SHP77 (cell line): ENCODE results near the gene SLC40A1.

Source experiments
- DNase-seq, 2 experiments: peaks; one replicate each; lab custom pipeline; 2025; lab: John Stamatoyannopoulos, UW

SLC40A1 gene

GRCh38 chr2:189599245-189599644 is 18.7 kb upstream of the SLC40A1 start:
- no peak for DNase-seq

DNA sequence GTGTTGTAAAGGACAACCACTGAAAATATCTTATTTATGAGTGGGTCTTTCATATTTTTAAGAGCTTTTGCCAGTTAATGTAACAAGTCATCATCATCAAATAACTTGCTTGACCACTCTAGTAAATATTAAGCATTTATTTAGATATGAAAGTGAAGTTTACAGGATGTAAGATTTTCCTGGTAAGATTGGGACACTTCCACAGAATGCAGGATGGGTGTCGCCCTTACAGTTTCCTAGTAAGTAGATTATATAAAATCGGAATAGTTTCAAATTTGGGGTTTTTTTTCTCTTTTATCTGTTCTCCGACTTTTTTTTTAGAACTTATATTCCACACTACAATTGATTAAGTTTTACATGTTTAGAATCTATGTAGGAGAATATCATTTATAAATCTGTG is 14.8 kb upstream of the SLC40A1 start:
- no peak for DNase-seq

DNA sequence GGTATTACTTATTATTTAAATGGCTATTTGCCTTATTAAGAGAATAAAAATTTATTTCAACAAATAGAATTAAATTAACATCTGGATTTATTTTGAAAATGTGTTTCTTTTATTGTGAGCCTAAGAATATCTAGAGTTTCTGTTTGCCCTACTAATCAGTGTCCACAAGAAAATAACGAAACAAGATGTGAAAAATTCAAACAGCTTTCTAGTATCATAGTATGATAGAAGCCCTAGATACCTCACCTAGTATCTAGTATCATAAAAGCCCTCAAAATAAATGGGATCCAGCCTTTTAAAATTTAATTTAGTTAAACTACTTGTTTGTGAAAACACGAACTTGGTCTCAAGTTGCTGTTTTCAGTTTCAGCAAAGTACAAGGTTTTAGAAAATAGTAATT is 13.7 kb upstream of the SLC40A1 start:
- no peak for DNase-seq

DNA sequence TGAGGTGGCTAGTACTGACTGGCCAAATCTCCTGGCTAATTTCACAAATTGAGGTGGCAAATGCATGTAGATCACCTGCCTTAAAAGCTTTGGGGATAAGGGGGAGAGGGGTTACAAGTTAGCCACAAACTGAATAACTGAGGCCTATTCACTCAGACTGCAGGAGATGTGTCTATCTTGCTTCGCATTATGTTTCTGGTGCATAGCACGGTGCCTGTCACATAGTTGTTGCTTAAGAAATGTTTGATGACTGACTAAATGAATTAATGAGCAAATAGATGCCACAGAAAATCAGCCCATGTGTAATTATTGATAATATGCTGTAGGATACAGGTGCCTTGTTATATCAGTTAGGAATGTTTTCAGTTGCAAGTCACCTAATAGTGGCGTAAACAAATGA is 12.5 kb upstream of the SLC40A1 start:
- DNase-seq = no peak

- no peak for DNase-seq
These were observed 11.9 kb upstream of the SLC40A1 start for GRCh38 chr2:189592353-189592984.

DNA sequence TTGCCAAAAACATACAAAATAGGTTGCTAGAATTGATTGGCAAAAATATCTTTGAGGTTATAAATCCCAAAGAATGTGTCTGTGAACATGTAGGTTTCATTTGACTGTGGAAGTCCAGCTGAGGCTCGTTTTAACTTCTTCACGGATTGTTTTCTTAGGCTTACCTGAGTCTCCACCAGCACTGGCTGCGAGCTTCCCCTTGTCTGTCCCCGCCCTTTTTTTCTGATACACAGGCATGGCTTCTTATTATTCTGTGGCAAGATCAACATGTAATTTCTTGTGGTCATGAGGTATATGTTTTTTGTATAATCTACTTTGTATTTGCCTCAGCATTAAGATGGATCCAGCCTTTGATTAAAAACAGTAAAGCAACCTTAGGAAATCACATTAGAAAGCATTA is 7.2 kb upstream of the SLC40A1 start:
- no peak for DNase-seq

DNA sequence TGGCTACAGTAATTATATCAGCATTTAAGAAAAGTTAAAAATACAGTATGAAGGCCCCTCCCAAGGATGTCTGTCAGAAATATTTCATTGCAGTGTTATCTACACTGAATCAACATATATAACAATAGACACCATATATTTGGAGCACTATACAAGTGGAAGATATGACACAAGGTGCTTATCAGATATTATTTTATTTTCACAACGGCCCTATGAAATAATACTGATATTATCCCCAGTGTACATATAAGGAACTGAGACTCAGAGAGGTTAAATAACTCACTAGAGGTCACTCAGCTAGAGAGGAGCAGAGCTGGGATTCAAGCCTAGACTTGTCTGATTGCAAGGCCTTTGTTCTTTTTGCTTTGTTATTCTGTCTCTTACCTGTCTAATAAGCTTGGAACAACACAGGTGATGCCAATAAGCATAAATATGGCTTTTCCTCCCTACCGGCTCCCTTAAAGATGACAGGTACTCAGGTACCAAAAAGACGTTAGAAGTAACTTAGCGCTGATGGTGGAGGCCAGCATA is 4.7 kb upstream of the SLC40A1 start:
- no peak for DNase-seq

DNA sequence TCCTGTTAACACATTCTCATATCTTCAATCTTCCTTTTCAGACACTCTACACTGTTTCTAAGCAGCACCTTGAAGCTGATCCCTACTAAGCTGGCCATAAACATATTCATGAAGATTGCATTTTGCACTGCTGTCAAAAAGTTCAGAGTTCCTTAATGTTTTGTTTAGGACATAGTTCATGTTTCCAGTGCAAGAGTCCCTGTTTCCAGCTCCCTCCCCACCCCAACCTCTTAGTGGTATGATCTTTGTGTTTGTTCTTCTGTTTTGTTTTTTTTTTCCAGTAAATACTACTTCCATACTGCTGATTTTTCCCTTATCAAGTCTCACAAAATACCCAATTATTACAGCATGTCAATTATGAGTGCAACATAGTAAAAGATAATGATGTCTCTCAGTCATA is 4.1 kb upstream of the SLC40A1 start:
- no peak for DNase-seq

DNA sequence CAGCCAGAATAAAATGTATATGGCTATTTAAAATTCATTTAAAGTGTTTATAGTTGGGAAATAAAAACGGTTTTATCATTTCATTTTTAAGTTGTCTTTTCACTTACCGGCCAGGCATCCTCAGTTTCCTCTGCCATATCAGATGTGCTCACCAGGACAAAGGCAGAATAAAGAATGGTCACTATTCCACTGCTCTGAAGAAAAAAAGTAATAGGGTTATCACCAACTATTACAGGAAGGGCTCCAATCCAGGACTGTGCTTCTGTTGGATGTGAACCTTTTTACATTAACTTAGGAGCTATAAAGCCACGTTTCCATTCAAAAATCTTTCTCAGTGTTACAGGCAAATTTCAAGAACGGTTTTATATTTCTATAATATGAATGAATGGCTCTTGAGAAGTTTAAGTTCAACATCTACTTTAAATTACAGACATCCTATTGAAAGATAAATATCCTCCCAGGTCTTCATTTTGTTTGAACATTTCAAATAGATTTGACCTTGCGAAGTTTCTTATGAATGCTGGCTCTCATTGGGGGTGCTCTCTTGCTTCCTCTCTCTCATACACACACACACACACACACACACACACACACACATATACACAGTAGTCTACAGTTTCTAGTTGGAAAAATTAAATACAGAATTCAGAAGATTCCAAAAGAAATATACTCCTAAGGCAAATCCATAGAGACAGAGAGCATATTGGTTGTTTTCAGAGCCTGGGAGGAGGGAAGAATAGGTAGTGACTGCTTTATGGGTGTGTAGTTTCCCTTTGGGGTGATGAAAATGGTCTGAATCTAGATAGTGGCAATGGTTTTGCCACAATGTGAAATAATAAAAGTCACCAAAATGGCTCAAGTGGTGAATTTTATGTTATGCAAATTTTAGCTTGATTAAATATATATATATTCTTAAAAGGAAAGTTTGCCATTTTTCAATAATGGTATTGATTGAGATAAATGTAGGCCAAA is 2.9 kb upstream of the SLC40A1 start:
- no peak for DNase-seq

- no peak for DNase-seq
These were observed 2.2 kb upstream of the SLC40A1 start for GRCh38 chr2:189582809-189583192.

DNA sequence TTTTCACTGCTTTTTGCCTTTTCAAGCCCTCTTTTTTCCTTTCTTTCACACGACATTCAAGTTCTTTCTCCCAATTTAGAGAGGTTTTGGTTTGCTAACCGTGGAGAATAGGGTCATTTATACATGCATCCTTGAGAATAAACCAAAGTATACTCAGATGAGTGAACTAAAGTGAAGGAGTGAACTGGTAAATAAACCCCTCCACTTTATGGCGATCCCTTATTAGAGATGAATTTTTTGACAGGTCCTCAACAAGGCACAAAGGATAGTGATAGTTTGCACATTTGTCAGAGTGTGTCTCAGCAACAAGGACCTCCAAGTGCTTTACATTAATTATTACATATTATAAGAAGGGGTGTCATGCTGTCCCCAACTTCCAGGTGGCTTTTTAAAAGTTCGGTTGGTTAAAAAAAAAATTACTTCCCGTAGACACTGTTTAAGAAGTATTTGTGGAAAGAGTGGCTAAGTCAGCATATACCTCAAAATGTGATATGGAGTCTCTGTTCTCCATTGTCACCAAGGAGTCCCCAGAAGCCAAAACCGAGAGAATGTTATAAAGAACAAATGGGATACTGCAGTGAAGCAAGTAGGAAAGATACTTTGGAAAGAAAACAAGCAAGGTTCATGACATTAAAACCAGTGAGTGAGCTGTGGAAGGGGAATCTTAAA is 1.7 kb upstream of the SLC40A1 start:
- DNase-seq = no peak

GRCh38 chr2:189581354-189582139 is 961 bp upstream of the SLC40A1 start:
- DNase-seq = no peak

DNA sequence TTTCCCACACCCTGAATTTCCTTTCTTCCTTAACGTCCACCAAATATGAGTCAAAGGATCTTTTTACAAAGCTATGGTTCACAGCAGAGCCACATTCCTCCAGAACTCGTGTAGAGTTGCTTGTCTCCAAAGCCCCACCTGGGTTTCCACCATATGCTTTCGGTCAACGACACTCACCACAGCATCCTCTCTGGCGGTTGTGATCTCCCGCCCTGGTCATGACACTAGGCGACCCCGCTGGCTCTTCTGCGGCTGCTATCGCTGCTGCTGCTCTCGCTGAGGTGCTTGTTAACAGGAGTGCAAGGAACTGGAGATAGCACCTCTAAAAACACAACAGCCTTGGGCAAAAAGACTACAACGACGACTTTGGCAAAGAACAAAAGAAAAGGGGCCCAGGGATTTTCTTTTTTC is 340 bp downstream of the SLC40A1 start:
- DNase-seq = peak; percentile 28 to 34

GRCh38 chr2:189579585-189580186 is 900 bp downstream of the SLC40A1 start:
- DNase-seq = no peak

DNA sequence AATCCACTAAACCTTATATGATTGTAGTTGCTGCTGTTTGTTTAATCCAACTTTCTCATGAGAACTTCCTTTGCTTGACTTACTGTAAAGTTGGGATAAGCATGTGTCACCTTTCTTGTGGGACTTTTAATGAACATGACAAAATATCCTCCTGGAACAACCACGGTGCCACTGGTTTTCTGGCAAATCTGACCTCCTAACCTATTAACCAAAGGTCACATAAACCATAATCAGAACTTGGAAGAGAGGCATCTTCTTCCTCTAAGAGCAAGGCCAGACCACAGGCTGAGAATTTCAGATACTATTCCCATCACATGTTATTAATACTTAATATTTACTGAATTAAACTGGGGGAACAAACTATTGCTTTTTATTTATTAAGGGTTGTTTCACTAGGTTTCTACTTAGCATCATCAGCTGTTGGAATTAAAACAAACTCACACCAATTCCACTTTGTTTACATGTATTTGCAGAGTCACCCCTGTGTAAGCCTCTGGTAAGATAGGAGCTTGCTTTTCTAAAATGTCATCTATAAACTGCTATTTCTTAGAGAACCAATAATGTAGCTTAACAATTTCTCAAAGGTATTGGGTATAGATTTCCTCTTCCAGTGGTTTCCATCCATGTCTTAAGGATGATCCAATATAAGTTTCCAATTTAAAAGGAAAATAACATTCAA is 2.2 kb downstream of the SLC40A1 start:
- DNase-seq = no peak

GRCh38 chr2:189577121-189577520 is 3.5 kb downstream of the SLC40A1 start:
- DNase-seq = no peak

DNA sequence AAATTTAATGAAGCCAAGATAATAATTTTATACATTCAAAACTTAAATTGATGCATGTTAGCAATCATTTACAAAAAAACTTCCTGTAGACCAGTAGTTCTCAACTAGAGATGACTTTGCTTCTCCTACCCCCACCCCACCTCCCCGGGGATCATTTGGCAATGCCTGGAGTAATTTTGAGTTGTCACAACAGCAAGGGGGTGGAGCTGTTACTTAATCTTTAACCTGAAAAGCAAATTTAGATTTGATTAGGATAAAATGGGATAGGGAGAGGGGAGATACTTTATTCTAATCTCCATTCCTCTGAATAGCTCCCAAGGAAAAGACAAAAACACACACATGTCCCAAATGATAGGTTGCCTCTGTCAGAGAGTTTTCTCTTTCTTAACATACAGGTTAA is 4.2 kb downstream of the SLC40A1 start:
- no peak for DNase-seq

GRCh38 chr2:189574793-189575475 is 5.7 kb downstream of the SLC40A1 start:
- no peak for DNase-seq

GRCh38 chr2:189570570-189571031 is 10.0 kb downstream of the SLC40A1 start:
- no peak for DNase-seq

GRCh38 chr2:189569295-189569910 is 11.2 kb downstream of the SLC40A1 start:
- DNase-seq = no peak
